ENCODE results near the gene WSB1. TPM values are rescaled to one million over a fixed set of nuclear protein-coding genes. Genes with fewer than 3 reads are reported as not detected.

Gene WSB1
- total RNA-seq (2022; extraction: Qiagen RNA extraction), result 56.8 to 82.7 TPM (median 74.2 TPM) in 5 replicates

GRCh38 chr17:27293898-27294688, at the start of gene WSB1:
Gene WSB1, plus strand, starts transcription at chr17:27294114. Its CDS starts 282 bp downstream, at chr17:27294396.

Other genes with a start within 250 kb of the WSB1 start
- gene KSR1, start 162.3 kb downstream of the WSB1 start, total RNA-seq (2022; extraction: Qiagen RNA extraction), result 8.2 to 17.6 TPM (median 15.8 TPM) in 5 replicates

All from A549 treated with dexamethasone at 1 μM for 4 hours (cell line).